ENCODE data around the gene CALN1. TPM values are rescaled to one million over a fixed set of nuclear protein-coding genes. Genes with fewer than 3 reads are reported as not detected.

The CALN1 gene
- total RNA-seq, 1 donor from 2014 or later = not detected

- no peak for DNase-seq (ENCODE audit: low read depth)
- no peak overlapping the region for H2AFZ ChIP-seq (ENCODE audit: low read depth, low read length)
- Mint-ChIP-seq H3K36me3 (ENCODE audit: low read depth, unreplicated experiment) (no peaks in the 10 kb centered on the region), H3K4me3 (ENCODE audit: unreplicated experiment) (no peak overlapping the region), H3K27me3 (ENCODE audit: low read depth, unreplicated experiment) (peaks cover 25% of the 10 kb centered on the region), H3K27ac (ENCODE audit: unreplicated experiment) (no peak overlapping the region), H3K9me3 (ENCODE audit: unreplicated experiment) (peaks cover 3% of the 10 kb centered on the region), H3K4me1 (ENCODE audit: low read depth, unreplicated experiment) (peaks cover 2% of the 10 kb centered on the region)
- H3K4me1 ChIP-seq (ENCODE audit: insufficient read depth, low read length) = no peaks in the 10 kb centered on the region
- no peaks in the 10 kb centered on the region for H3K79me2 ChIP-seq (ENCODE audit: insufficient read depth, low read length)
- H4K20me1 ChIP-seq (ENCODE audit: insufficient read depth, low read length) = no peaks in the 10 kb centered on the region
- peaks cover 4% of the 10 kb centered on the region for H3K9me3 ChIP-seq (ENCODE audit: insufficient read depth, low read depth, low read length)
- H3K4me3 ChIP-seq (ENCODE audit: insufficient read depth, low read depth, low read length) = no peak overlapping the region
- no peak overlapping the region for H3K4me2 ChIP-seq (ENCODE audit: low read length)
- H3K27ac ChIP-seq (ENCODE audit: low read depth, low read length) = no peak overlapping the region
- TF ChIP-seq EZH2 (IDR thresholded peaks at IDR 0.05; ENCODE audit: insufficient read depth, low read length) (no peak), CTCF (IDR thresholded peaks at IDR 0.05; ENCODE audit: insufficient read depth, low read depth, low read length) (no peak)
- no peak overlapping the region for H3K9ac ChIP-seq (ENCODE audit: low read length)
- FAIRE-seq = no peak
- no peaks in the 10 kb centered on the region for H3K36me3 ChIP-seq (ENCODE audit: insufficient read depth, low read length)
- no peaks in the 10 kb centered on the region for H3K27me3 ChIP-seq (ENCODE audit: insufficient read depth, low read length)
Measured at GRCh38 chr7:72403458-72404076, 8.6 kb downstream of the CALN1 start.

- Histone ChIP-seq H3K36me3 (ENCODE audit: insufficient read depth, low read length) (no peaks in the 10 kb centered on the region), H3K9me3 (ENCODE audit: insufficient read depth, low read depth, low read length) (peaks cover 3% of the 10 kb centered on the region), H3K27me3 (ENCODE audit: insufficient read depth, low read length) (no peaks in the 10 kb centered on the region), H3K4me3 (ENCODE audit: insufficient read depth, low read depth, low read length) (no peak overlapping the region), H4K20me1 (ENCODE audit: insufficient read depth, low read length) (no peaks in the 10 kb centered on the region), H3K79me2 (ENCODE audit: insufficient read depth, low read length) (no peaks in the 10 kb centered on the region), H3K27ac (ENCODE audit: low read depth, low read length) (no peak overlapping the region), H2AFZ (ENCODE audit: low read depth, low read length) (no peak overlapping the region), H3K4me1 (ENCODE audit: insufficient read depth, low read length) (no peaks in the 10 kb centered on the region), H3K9ac (ENCODE audit: low read length) (no peak overlapping the region), H3K4me2 (ENCODE audit: low read length) (no peak overlapping the region)
- Mint-ChIP-seq H3K36me3 (ENCODE audit: low read depth, unreplicated experiment) (no peaks in the 10 kb centered on the region), H3K4me3 (ENCODE audit: unreplicated experiment) (no peak overlapping the region), H3K4me1 (ENCODE audit: low read depth, unreplicated experiment) (no peaks in the 10 kb centered on the region), H3K9me3 (ENCODE audit: unreplicated experiment) (peaks cover 3% of the 10 kb centered on the region), H3K27ac (ENCODE audit: unreplicated experiment) (no peak overlapping the region), H3K27me3 (ENCODE audit: low read depth, unreplicated experiment) (peaks cover 21% of the 10 kb centered on the region)
- FAIRE-seq (no peak), DNase-seq (ENCODE audit: low read depth) (no peak)
- no peak for TF ChIP-seq CTCF (IDR thresholded peaks at IDR 0.05; ENCODE audit: insufficient read depth, low read depth, low read length)
- TF ChIP-seq EZH2 (IDR thresholded peaks at IDR 0.05; ENCODE audit: insufficient read depth, low read length) = no peak
Measured at GRCh38 chr7:72394016-72394415, 18.1 kb downstream of the CALN1 start.

- no peak for DNase-seq (ENCODE audit: low read depth)
Measured at GRCh38 chr7:72391821-72392377, 20.2 kb downstream of the CALN1 start.

More at GRCh38 chr7:72391821-72392377, 20.2 kb downstream of the CALN1 start:
- Histone ChIP-seq H3K4me3 (ENCODE audit: insufficient read depth, low read depth, low read length) (no peak overlapping the region), H2AFZ (ENCODE audit: low read depth, low read length) (no peak overlapping the region), H3K36me3 (ENCODE audit: insufficient read depth, low read length) (no peaks in the 10 kb centered on the region), H3K79me2 (ENCODE audit: insufficient read depth, low read length) (no peaks in the 10 kb centered on the region), H3K27ac (ENCODE audit: low read depth, low read length) (no peak overlapping the region), H3K4me1 (ENCODE audit: insufficient read depth, low read length) (no peaks in the 10 kb centered on the region), H3K9me3 (ENCODE audit: insufficient read depth, low read depth, low read length) (no peaks in the 10 kb centered on the region), H4K20me1 (ENCODE audit: insufficient read depth, low read length) (no peaks in the 10 kb centered on the region), H3K4me2 (ENCODE audit: low read length) (no peak overlapping the region), H3K9ac (ENCODE audit: low read length) (no peak overlapping the region), H3K27me3 (ENCODE audit: insufficient read depth, low read length) (no peaks in the 10 kb centered on the region)
- TF ChIP-seq CTCF (IDR thresholded peaks at IDR 0.05; ENCODE audit: insufficient read depth, low read depth, low read length) = no peak
- no peak for TF ChIP-seq EZH2 (IDR thresholded peaks at IDR 0.05; ENCODE audit: insufficient read depth, low read length)
- H3K4me1 Mint-ChIP-seq (ENCODE audit: low read depth, unreplicated experiment) = no peaks in the 10 kb centered on the region
- no peak overlapping the region for H3K4me3 Mint-ChIP-seq (ENCODE audit: unreplicated experiment)
- H3K27ac Mint-ChIP-seq (ENCODE audit: unreplicated experiment) = no peak overlapping the region
- FAIRE-seq = no peak
- no peaks in the 10 kb centered on the region for H3K36me3 Mint-ChIP-seq (ENCODE audit: low read depth, unreplicated experiment)
- peaks cover 3% of the 10 kb centered on the region for H3K9me3 Mint-ChIP-seq (ENCODE audit: unreplicated experiment)
- H3K27me3 Mint-ChIP-seq (ENCODE audit: low read depth, unreplicated experiment) = peaks cover 19% of the 10 kb centered on the region

Data from astrocyte (in vitro differentiated cells and primary cell).